NB4 (cell line): ENCODE results near the gene GALNT18.

Experiments
- DNase-seq: peaks from one replicate; pipeline ENCODE4 v3.0.0; 2010; ENCODE audit warnings: low read depth
- H3K4me3 ChIP-seq: one replicate; pipeline ENCODE4 v1.5.1; 2011; ENCODE audit warnings: mild to moderate bottlenecking, low read depth, low read length, moderate library complexity
- CTCF ChIP-seq: IDR thresholded peaks from one replicate; pipeline ENCODE4 v1.5.1; 2012; ENCODE audit warnings: low read depth, low read length
- MAX ChIP-seq: IDR thresholded peaks from 2 replicates; pipeline ENCODE4 v1.6.1; 2011; ENCODE audit warnings: low read depth, low read length
- MYC ChIP-seq: IDR thresholded peaks from 2 replicates; pipeline ENCODE4 v1.6.1; 2011; ENCODE audit warnings: low read depth, low read length
- POLR2A ChIP-seq: IDR thresholded peaks from 2 replicates; pipeline ENCODE4 v1.6.1; 2011; ENCODE audit warnings: mild to moderate bottlenecking; ENCODE audit not compliant: insufficient read length; ENCODE audit errors: extremely low read depth

Gene GALNT18

GRCh38 chr11:11441091-11441490 is 180.7 kb downstream of the GALNT18 start:
- no peak for DNase-seq
- no peak for TF ChIP-seq CTCF
- TF ChIP-seq POLR2A = no peak
- no peak for TF ChIP-seq MAX
- no peak for TF ChIP-seq MYC
- no peak overlapping the region for H3K4me3 ChIP-seq

- TF ChIP-seq CTCF = no peak
- TF ChIP-seq MYC = no peak
- no peak for TF ChIP-seq MAX
- TF ChIP-seq POLR2A = no peak
- no peak overlapping the region for H3K4me3 ChIP-seq
- DNase-seq = no peak
These were observed 181.7 kb downstream of the GALNT18 start for GRCh38 chr11:11440144-11440543.

- no peak for TF ChIP-seq MYC
- no peak overlapping the region for H3K4me3 ChIP-seq
- no peak for DNase-seq
These were observed 182.2 kb downstream of the GALNT18 start for GRCh38 chr11:11439591-11439990.

- H3K4me3 ChIP-seq = no peak overlapping the region
- TF ChIP-seq MYC (no peak), POLR2A (no peak), MAX (no peak), CTCF (no peak)
- DNase-seq = no peak
These were observed 185.0 kb downstream of the GALNT18 start for GRCh38 chr11:11436715-11437313.

GRCh38 chr11:11435635-11436034 is 186.2 kb downstream of the GALNT18 start:
- no peak for DNase-seq
- TF ChIP-seq CTCF = no peak
- TF ChIP-seq MAX = no peak
- no peak for TF ChIP-seq POLR2A
- TF ChIP-seq MYC = no peak
- H3K4me3 ChIP-seq = no peak overlapping the region

GRCh38 chr11:11433960-11434359 is 187.8 kb downstream of the GALNT18 start:
- no peak overlapping the region for H3K4me3 ChIP-seq
- TF ChIP-seq MAX (no peak), CTCF (no peak), POLR2A (no peak), MYC (no peak)
- no peak for DNase-seq
